SU-DHL-6 (cell line): ENCODE measurements around the gene RBFOX1.

Experiments
- EZH2phosphoT487 ChIP-seq: fragments of 200-600 bp; sonication (generic), shearing (Covaris generic); conservative IDR thresholded peaks from 2 replicates; pipeline ENCODE4 v1.6.1; 2018; ENCODE audit warnings: mild to moderate bottlenecking, antibody characterized with exemption, low read length, moderate library complexity, mixed read lengths
- TF ChIP-seq, protein P1 (sequence below): fragments of 200-600 bp; sonication (generic); IDR thresholded peaks from one replicate; pipeline ENCODE4 v1.5.1; 2017; ENCODE audit warnings: antibody characterized with exemption, mild to moderate bottlenecking, low read length, moderate library complexity; ENCODE audit not compliant: insufficient read depth, poor library complexity, severe bottlenecking

DNA sequence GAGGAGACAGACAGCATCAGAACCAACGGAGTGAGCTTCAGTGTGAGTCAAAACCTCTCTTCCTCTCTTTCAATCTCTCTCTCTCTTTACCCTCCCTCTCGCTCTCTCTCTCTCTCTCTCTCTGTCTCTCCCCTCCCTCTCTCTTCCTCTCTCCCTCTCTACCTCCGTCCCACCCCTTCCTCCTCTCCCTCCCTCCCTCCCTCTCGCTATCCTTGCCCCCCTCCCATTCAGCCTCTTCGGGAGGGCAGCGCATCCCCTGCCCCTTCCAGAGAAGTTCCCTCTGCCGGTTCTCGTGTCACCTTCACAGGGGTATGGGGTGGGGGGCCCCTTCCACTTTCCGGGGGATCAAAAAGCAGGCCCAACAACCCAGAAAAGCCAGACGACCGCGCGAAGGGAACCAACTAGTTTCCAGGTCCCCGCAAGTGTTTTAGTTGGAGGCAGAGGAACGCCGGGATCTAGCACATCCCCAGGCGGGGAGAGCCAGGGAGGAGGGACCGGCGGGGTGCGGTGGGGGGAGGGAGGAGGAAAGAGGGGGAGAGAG, 28.9 kb upstream of the RBFOX1 start:
- TF ChIP-seq, protein P1, sequence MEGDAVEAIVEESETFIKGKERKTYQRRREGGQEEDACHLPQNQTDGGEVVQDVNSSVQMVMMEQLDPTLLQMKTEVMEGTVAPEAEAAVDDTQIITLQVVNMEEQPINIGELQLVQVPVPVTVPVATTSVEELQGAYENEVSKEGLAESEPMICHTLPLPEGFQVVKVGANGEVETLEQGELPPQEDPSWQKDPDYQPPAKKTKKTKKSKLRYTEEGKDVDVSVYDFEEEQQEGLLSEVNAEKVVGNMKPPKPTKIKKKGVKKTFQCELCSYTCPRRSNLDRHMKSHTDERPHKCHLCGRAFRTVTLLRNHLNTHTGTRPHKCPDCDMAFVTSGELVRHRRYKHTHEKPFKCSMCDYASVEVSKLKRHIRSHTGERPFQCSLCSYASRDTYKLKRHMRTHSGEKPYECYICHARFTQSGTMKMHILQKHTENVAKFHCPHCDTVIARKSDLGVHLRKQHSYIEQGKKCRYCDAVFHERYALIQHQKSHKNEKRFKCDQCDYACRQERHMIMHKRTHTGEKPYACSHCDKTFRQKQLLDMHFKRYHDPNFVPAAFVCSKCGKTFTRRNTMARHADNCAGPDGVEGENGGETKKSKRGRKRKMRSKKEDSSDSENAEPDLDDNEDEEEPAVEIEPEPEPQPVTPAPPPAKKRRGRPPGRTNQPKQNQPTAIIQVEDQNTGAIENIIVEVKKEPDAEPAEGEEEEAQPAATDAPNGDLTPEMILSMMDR = no peak
- TF ChIP-seq EZH2phosphoT487 = no peak
